NB4 (cell line): ENCODE data around the gene NPAS2.

Experiments
- POLR2A ChIP-seq: IDR thresholded peaks from 2 replicates; pipeline ENCODE4 v1.6.1; 2011; ENCODE audit warnings: mild to moderate bottlenecking; ENCODE audit not compliant: insufficient read length; ENCODE audit errors: extremely low read depth
- TF ChIP-seq, protein P1 (sequence below): IDR thresholded peaks from one replicate; pipeline ENCODE4 v1.5.1; 2012; ENCODE audit warnings: low read depth, low read length

GRCh38 chr2:100852999-100853908 is 33.3 kb downstream of the NPAS2 start:
- TF ChIP-seq POLR2A = no peak
- TF ChIP-seq, protein P1, sequence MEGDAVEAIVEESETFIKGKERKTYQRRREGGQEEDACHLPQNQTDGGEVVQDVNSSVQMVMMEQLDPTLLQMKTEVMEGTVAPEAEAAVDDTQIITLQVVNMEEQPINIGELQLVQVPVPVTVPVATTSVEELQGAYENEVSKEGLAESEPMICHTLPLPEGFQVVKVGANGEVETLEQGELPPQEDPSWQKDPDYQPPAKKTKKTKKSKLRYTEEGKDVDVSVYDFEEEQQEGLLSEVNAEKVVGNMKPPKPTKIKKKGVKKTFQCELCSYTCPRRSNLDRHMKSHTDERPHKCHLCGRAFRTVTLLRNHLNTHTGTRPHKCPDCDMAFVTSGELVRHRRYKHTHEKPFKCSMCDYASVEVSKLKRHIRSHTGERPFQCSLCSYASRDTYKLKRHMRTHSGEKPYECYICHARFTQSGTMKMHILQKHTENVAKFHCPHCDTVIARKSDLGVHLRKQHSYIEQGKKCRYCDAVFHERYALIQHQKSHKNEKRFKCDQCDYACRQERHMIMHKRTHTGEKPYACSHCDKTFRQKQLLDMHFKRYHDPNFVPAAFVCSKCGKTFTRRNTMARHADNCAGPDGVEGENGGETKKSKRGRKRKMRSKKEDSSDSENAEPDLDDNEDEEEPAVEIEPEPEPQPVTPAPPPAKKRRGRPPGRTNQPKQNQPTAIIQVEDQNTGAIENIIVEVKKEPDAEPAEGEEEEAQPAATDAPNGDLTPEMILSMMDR = no peak
